NCI-H345 (cell line): ENCODE data around the gene ANKRD2.
"Not testable (repeated sequence)": the region's sequence is repeated elsewhere in the genome, so short reads cannot be mapped to it uniquely, and the experiment has no call there.

Experiments
- DNase-seq: peaks from one replicate; lab custom pipeline; 2025; lab: John Stamatoyannopoulos, UW

ANKRD2 gene

DNA sequence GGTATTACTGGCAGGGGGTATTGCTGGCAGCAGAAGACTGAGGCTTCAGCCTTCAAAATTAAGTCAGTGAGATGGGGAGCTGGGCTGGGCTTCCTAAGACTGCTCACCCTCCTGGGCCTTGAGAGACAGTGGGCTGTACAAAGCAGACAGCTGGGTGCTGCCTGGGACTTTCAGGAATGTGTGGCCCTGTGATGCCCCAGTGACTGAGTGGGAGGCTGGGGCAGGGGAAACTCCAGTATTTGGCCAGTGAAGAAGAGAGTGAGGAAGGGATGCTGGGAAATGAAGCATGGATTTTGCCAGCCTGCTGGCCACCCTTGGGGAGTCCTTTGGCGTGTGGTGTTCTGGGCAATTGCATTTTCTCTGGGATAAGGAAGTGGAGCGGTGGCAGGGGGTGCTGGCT lies 442 bp downstream of the ANKRD2 start:
- no peak for DNase-seq

- no peak for DNase-seq
Observed at GRCh38 chr10:97573672-97574071, 1.1 kb downstream of the ANKRD2 start.

DNA sequence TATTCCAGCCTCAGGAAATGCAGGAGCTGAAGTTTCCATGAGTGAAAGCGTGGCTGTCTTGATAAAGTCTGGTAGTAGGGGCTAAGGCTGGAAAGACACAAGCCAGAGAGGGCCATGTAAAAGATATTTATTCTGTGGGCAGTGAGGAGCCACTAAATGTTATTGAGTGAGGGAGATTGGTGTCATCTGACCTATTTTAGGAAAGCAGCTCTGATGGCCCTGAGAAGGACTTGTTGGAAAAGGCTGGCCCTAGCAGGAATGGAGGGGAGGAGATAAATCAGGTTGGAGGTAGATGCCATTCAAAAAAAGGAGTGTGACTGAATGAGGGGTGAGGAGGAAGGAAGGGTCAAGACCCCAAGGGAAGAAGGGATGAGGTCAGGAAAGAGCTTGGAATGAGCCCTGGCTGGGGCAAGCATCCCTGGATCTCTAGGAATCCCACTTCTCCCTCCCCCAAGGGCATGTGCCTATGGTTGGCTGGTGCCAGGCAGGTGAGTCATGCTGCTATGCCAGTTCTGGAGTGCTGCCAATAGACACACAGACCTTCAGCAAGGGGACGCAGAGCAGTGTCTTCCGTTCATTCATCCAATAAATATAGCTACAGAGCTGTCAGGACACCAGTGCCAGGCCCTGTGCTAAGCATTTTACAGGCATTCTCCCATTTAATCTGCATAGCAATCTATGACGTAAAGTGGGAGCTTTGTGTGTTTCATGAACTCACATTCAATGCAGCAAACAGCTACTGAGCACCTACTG lies 2.0 kb downstream of the ANKRD2 start:
- peak; percentile 87 for DNase-seq

GRCh38 chr10:97575127-97575668 lies 2.6 kb downstream of the ANKRD2 start:
- no peak for DNase-seq

DNA sequence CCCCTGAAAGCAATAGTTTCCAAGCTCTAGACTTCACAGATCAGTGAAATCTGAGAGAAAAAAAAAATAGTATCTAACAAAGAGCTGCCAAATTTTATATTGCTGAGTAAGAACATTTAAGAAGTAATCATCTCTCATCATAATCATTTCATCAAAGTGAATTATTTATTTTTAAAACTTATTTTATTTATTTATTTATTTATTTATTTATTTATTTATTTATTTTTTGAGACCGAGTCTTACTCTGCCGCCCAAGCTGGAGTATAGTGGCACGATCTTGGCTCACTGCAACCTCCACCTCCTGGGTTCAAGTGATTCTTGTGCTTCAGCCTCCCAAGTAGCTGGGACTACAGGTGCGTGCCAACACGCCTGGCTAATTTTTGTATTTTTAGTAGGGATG lies 3.9 kb downstream of the ANKRD2 start:
- not testable (repeated sequence) for DNase-seq

GRCh38 chr10:97577701-97578100 lies 5.1 kb downstream of the ANKRD2 start:
- no peak for DNase-seq

DNA sequence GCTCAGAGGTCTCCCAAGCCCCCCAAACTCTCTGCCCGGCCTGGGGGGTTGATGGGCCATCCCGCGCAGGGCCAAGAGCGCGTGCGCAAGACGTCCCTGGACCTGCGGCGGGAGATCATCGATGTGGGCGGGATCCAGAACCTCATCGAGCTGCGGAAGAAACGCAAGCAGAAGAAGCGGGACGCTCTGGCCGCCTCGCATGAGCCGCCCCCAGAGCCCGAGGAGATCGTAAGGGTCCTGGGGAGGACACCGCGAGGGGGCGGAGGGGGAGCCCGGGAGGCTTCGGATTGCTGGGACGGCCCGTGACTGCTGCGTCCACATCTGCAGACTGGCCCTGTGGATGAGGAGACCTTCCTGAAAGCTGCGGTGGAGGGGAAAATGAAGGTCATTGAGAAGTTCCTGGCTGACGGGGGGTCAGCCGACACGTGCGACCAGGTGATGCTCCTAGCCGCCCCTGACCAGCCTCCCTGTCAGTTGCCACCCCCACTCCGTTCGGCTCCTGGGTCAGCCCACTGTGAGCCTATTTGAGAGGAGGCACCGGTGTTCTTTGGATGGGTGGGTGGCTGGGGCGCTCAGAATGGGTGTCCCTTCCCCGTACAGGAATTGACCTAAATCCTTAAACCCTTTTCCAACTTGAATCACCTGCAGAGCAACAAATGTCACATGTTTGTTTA lies 5.7 kb downstream of the ANKRD2 start:
- DNase-seq = no peak

GRCh38 chr10:97580421-97581367 lies 8.1 kb downstream of the ANKRD2 start:
- DNase-seq = no peak

- DNase-seq = no peak
Observed at GRCh38 chr10:97582169-97582568, 9.6 kb downstream of the ANKRD2 start.

- no peak for DNase-seq
Observed at GRCh38 chr10:97583476-97583875, 10.9 kb downstream of the ANKRD2 start.

DNA sequence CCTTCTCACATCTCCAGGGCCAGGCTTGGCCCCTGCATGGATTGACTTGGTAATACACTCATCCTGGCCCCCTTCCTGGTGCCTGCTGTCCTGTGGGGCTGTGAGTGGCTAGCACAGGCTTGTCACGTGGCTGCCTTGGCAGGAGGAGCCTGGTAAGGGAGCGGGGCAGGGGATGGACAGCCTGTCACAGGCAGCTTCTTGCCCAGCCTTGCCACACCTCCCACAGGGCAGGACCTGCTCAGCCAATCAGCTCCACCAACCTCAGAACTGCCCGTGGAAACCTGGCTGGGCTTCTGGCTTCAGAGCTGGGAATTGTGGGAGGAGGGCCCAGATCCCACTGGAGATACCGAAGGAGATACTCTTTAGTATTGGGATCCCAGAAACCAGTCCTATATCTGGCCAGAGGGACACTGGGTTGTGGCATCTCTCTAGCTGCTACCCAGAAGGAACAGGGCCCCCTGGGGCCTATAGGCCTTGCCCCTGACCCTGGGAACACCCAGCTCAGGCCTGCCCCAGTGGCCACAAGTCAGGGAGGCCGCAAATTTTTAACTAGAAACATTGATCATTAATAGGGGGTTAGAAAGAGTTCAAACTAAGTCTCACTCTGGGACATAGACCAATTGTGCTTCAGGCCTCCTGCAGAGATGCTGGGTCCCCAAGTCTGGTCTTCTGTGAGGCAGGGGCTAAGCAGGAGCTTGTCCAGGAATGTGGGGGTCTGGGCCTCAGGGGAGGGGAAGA lies 11.7 kb downstream of the ANKRD2 start, which contains the start of gene HOGA1:
Gene HOGA1, plus strand, starts transcription at position 330 of the 738 bp plus-strand sequence. Its CDS starts 315 bp downstream, at position 645.
- DNase-seq = no peak

GRCh38 chr10:97584798-97585438 lies 12.3 kb downstream of the ANKRD2 start:
- no peak for DNase-seq

GRCh38 chr10:97585439-97585811 lies 12.8 kb downstream of the ANKRD2 start:
- no peak for DNase-seq

GRCh38 chr10:97587183-97587582 lies 14.6 kb downstream of the ANKRD2 start:
- no peak for DNase-seq

DNA sequence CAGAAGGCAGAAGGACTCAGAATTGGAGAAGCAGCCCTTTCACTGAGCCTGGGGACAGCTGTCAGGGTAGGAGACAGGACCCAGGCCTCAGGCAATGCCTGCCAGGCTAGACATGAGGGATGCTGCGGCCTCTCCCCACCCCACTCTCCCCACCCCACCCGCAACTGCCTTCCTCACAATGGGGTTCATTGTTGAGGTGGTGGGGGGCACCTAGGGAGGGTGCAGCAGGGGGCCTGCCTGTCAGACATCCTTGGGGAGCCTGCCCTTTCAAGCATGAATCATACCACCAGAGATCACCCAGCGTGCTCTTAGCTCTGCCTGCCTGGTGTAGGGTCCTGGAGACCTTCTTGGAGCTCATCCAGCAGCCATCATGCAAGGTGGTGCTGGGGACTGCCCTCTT lies 16.9 kb downstream of the ANKRD2 start, which contains the start of gene C10orf62:
Gene C10orf62, plus strand, starts transcription at position 243 of the 400 bp plus-strand sequence. CDS start 177 bp downstream, outside the sequence.
- no peak for DNase-seq

- no peak for DNase-seq
Observed at GRCh38 chr10:97590082-97590747, 17.6 kb downstream of the ANKRD2 start.

GRCh38 chr10:97590748-97591495 lies 18.3 kb downstream of the ANKRD2 start:
- no peak for DNase-seq

GRCh38 chr10:97593421-97593820 lies 20.8 kb downstream of the ANKRD2 start:
- no peak for DNase-seq
